A549 (cell line): ENCODE data around the gene TRIM24. TPM values are rescaled to one million over a fixed set of nuclear protein-coding genes. Genes with fewer than 3 reads are reported as not detected.

Experiments
- ATAC-seq, 2 experiments: fragments of 200-7000 bp in 1 of 2; fragments of >200 bp in 1 of 2; cut with Nextera tagmentation in 1 of 2; cut with Tn5 transposase in 1 of 2; 3 replicates each; pipeline versions ENCODE4 v1.8.0 to v1.9.1; 2018 to 2020; ENCODE audit warnings: mild to moderate bottlenecking in 1 of 2, moderate library complexity in 1 of 2
- CTCF ChIA-PET: fragments of 300-600 bp; sonication (Branson Sonifier 250); formaldehyde crosslinking; extraction: SDS; loops from one replicate; lab custom pipeline; 2021; ENCODE audit warnings: antibody characterized with exemption, inconsistent platforms; lab: Yijun Ruan, JAX
- POLR2A ChIA-PET: fragments of 350-600 bp; formaldehyde crosslinking; extraction: SDS; loops from one replicate; lab custom pipeline; 2021; ENCODE audit warnings: antibody characterized with exemption, inconsistent platforms; lab: Yijun Ruan, JAX
- DNase-seq, 2 experiments: peaks; one replicate each; pipeline versions ENCODE4 v3.0.0 to v3.0.0-alpha.2; 2011 to 2016; ENCODE audit warnings: low read depth in 1 of 2, low spot score in 1 of 2
- FAIRE-seq: peaks from 2 replicates; lab custom pipeline; 2011; peaks lifted over from hg19 to GRCh38; lab: Jason Lieb, UNC
- H3K27ac ChIP-seq, 2 experiments: fragments of >200 bp; sonication (Bioruptor Twin); formaldehyde crosslinking; 3 replicates each; pipeline ENCODE4 v1.5.1; 2016 to 2017
- H3K4me1 ChIP-seq: fragments of >200 bp; sonication (Bioruptor Twin); formaldehyde crosslinking; 3 replicates; pipeline ENCODE4 v1.6.1; 2016
- H3K4me2 ChIP-seq: fragments of >200 bp; sonication (Bioruptor Twin); formaldehyde crosslinking; 3 replicates; pipeline ENCODE4 v1.6.1; 2016
- H3K4me3 ChIP-seq: fragments of >200 bp; sonication (Bioruptor Twin); formaldehyde crosslinking; 3 replicates; pipeline ENCODE4 v1.5.1; 2016
- H3K9me3 ChIP-seq: fragments of >200 bp; sonication (Bioruptor Twin); formaldehyde crosslinking; 3 replicates; pipeline ENCODE4 v1.6.1; 2016
- BHLHE40 ChIP-seq: IDR thresholded peaks from 2 replicates; pipeline ENCODE4 v1.6.1; 2012; ENCODE audit warnings: low read depth, low read length, inconsistent platforms
- CBX2 ChIP-seq: fragments of 200-600 bp; sonication (generic); IDR thresholded peaks from 2 replicates; pipeline ENCODE4 v1.6.1; 2016; ENCODE audit warnings: low read depth, mild to moderate bottlenecking, borderline replicate concordance
- CBX8 ChIP-seq: fragments of 200-600 bp; sonication (generic); IDR thresholded peaks from 2 replicates; pipeline ENCODE4 v1.6.1; 2016
- CHD2 ChIP-seq: fragments of 150-350 bp; IDR thresholded peaks from 2 replicates; pipeline ENCODE4 v1.6.1; 2014; ENCODE audit warnings: low read length; ENCODE audit not compliant: partially characterized antibody
- CHD4 ChIP-seq: fragments of 200-600 bp; sonication (generic); IDR thresholded peaks from 2 replicates; pipeline ENCODE4 v1.6.1; 2016; ENCODE audit warnings: antibody characterized with exemption, mild to moderate bottlenecking, borderline replicate concordance
- EHMT2 ChIP-seq: fragments of 200-600 bp; sonication (generic); IDR thresholded peaks from 2 replicates; pipeline ENCODE4 v1.6.1; 2016; ENCODE audit warnings: antibody characterized with exemption, low read depth, mild to moderate bottlenecking, moderate library complexity
- EP300 ChIP-seq, 2 experiments: fragments of >200 bp; sonication (Bioruptor Twin); formaldehyde crosslinking; IDR thresholded peaks; 2 replicates in 1 of 2; 3 replicates in 1 of 2; pipeline ENCODE4 v1.6.1; 2016 to 2017
- ESRRA ChIP-seq: fragments of 150-350 bp; IDR thresholded peaks from 2 replicates; pipeline ENCODE4 v1.6.1; 2014; ENCODE audit warnings: mild to moderate bottlenecking, low read length, borderline replicate concordance
- FOSB ChIP-seq: fragments of 250-450 bp; sonication (Bioruptor Pico); IDR thresholded peaks from 2 replicates; pipeline ENCODE4 v1.5.0; 2020; ENCODE audit warnings: mild to moderate bottlenecking, moderate library complexity
- FOSL2 ChIP-seq, 2 experiments: fragments of 450-650 bp in 1 of 2; fragments of >200 bp in 1 of 2; sonication (Bioruptor Twin) in 1 of 2; formaldehyde crosslinking; IDR thresholded peaks; 2 replicates each; pipeline versions ENCODE4 v1.5.0 to v1.6.1; 2016 to 2020; ENCODE audit warnings: mild to moderate bottlenecking in 1 of 2, moderate library complexity in 1 of 2
- HDAC2 ChIP-seq: fragments of 200-600 bp; sonication (generic); IDR thresholded peaks from 2 replicates; pipeline ENCODE4 v1.6.1; 2016
- HEYL ChIP-seq: fragments of 250-450 bp; sonication (Bioruptor Pico); IDR thresholded peaks from 2 replicates; pipeline ENCODE4 v1.8.0; 2021; ENCODE audit warnings: mild to moderate bottlenecking, moderate library complexity
- HOXB13 ChIP-seq: fragments of 250-450 bp; sonication (Bioruptor Pico); IDR thresholded peaks from 2 replicates; pipeline ENCODE4 v1.5.0; 2020; ENCODE audit warnings: low read depth, mild to moderate bottlenecking, moderate library complexity
- KDM1A ChIP-seq: fragments of 200-600 bp; sonication (generic); IDR thresholded peaks from 2 replicates; pipeline ENCODE4 v1.6.1; 2016; ENCODE audit warnings: low read depth, mild to moderate bottlenecking
- NFE2L2 ChIP-seq: fragments of 150-350 bp; conservative IDR thresholded peaks from 2 replicates; pipeline ENCODE4 v1.6.1; 2014; ENCODE audit warnings: low read length
- NPAS2 ChIP-seq: fragments of 250-450 bp; sonication (Bioruptor Pico); IDR thresholded peaks from 2 replicates; pipeline ENCODE4 v1.8.0; 2022; ENCODE audit warnings: mild to moderate bottlenecking, moderate library complexity, borderline replicate concordance
- POLR2AphosphoS2 ChIP-seq: conservative IDR thresholded peaks from 2 replicates; pipeline ENCODE4 v1.6.1; 2012; ENCODE audit warnings: low read length, improper control_type of control experiment, inconsistent platforms
- RAD21 ChIP-seq, 2 experiments: fragments of >200 bp in 1 of 2; sonication (Bioruptor Twin) in 1 of 2; formaldehyde crosslinking in 1 of 2; IDR thresholded peaks in 1 of 2; conservative IDR thresholded peaks in 1 of 2; 2 replicates in 1 of 2; 3 replicates in 1 of 2; pipeline ENCODE4 v1.6.1; 2012 to 2018; ENCODE audit warnings: inconsistent platforms in 1 of 2
- RARB ChIP-seq: fragments of 250-450 bp; sonication (Bioruptor Pico); IDR thresholded peaks from 2 replicates; pipeline ENCODE4 v1.8.0; 2021; ENCODE audit warnings: mild to moderate bottlenecking, moderate library complexity
- RCOR1 ChIP-seq: fragments of 150-350 bp; IDR thresholded peaks from 2 replicates; pipeline ENCODE4 v1.6.1; 2014; ENCODE audit warnings: antibody characterized with exemption, low read length, low read depth
- RFX5 ChIP-seq: fragments of 450-650 bp; IDR thresholded peaks from 2 replicates; pipeline ENCODE4 v1.7.1; 2014; ENCODE audit warnings: antibody characterized with exemption, mild to moderate bottlenecking, moderate library complexity
- RNF2 ChIP-seq: fragments of 200-600 bp; sonication (generic); IDR thresholded peaks from 2 replicates; pipeline ENCODE4 v1.6.1; 2016; ENCODE audit warnings: low read depth, mild to moderate bottlenecking, antibody characterized with exemption, moderate library complexity, borderline replicate concordance
- SREBF2 ChIP-seq: fragments of 450-650 bp; IDR thresholded peaks from 2 replicates; pipeline ENCODE4 v1.6.1; 2014; ENCODE audit warnings: mild to moderate bottlenecking, moderate library complexity
- TFCP2L1 ChIP-seq: fragments of 250-450 bp; sonication (Bioruptor Pico); IDR thresholded peaks from 2 replicates; pipeline ENCODE4 v1.5.0; 2021; ENCODE audit warnings: mild to moderate bottlenecking
- TP53 ChIP-seq: fragments of 250-450 bp; sonication (Bioruptor Pico); IDR thresholded peaks from 2 replicates; pipeline ENCODE4 v1.5.0; 2021; ENCODE audit warnings: mild to moderate bottlenecking, moderate library complexity
- ZC3H11A ChIP-seq: fragments of 450-650 bp; IDR thresholded peaks from 2 replicates; pipeline ENCODE4 v1.6.1; 2014; ENCODE audit warnings: antibody characterized with exemption, mild to moderate bottlenecking
- ZNF302 ChIP-seq: fragments of 250-450 bp; sonication (Bioruptor Pico); IDR thresholded peaks from 2 replicates; pipeline ENCODE4 v1.9.0; 2021; ENCODE audit warnings: inconsistent platforms, mild to moderate bottlenecking, moderate library complexity
- WGBS: methylation state at CpG from one replicate; pipeline ENCODE4 v1.1.6; 2017; ENCODE audit errors: missing lambda C conversion rate; 5-methylcytosine and 5-hydroxymethylcytosine counted together
- polyA plus RNA-seq, 4 experiments: library from polyadenylated mRNA; depleted of rRNA in 3 of 4; stranded (reverse); fragments of >200 nt; fragmentation: RNase III in 1 of 4; extraction: RNeasy Plus Mini Kit Qiagen cat#74134 plus additional on column Dnase treatment in 1 of 4; gene quantifications; 2 replicates in 3 of 4; 3 replicates in 1 of 4; pipeline ENCODE4 v1.2.3, GENCODE V29; 2011 to 2017
- TF ChIP-seq, protein P1 (sequence below): fragments of 250-450 bp; sonication (Bioruptor Pico); IDR thresholded peaks from 2 replicates; pipeline ENCODE4 v1.5.0; 2020; ENCODE audit warnings: low read depth, mild to moderate bottlenecking, moderate library complexity
- TF ChIP-seq, protein P2 (sequence below): fragments of >200 bp; sonication (Bioruptor Twin); formaldehyde crosslinking; IDR thresholded peaks from 3 replicates; pipeline ENCODE4 v1.6.1; 2016
- TF ChIP-seq, protein P3 (sequence below): fragments of >200 bp; sonication (Bioruptor Twin); formaldehyde crosslinking; IDR thresholded peaks from 3 replicates; pipeline ENCODE4 v1.5.1; 2016
- TF ChIP-seq, protein P4 (sequence below): fragments of >200 bp; sonication (Bioruptor Twin); formaldehyde crosslinking; IDR thresholded peaks from 2 replicates; pipeline ENCODE4 v1.6.1; 2016

The TRIM24 gene
- polyA plus RNA-seq, 2 of the 4 experiments (the other 2 are of a cell fraction), result 8.3 to 11.6 TPM

DNA sequence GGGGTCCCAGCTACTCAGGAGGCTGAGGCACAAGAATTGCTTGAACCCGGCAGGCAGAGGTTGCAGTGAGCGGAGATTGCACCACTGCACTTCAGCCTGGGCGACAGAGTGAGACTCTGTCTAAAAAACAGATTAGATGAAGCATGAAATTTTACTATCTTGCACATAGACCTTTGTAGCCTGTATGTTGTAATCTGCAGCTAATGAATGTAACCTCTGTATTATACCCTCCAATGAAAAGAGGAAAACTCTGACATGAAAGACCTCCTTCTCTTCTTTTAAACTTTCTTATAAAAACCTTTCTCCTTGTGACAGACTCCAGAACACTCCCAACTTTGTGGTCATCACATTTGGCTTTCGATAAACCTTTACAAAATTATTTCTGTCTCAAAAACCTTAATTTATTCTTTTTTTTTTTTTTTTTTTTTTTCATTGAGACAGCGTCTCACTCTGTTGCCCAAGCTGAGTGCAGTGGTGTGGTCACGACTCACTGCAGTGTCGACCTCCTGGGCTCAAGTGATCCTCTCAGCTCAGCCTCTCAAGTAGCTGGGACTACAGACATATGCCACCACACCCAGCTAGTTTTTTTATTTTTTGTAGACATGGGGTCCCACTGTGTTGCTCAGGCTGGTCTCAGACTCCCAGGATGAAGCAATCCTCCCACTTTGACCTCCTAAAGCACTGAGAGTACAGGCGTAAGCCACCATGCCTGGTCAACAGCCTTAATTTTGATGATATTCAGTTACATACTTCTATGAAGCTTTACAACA, 143.7 kb downstream of the TRIM24 start:
- Histone ChIP-seq H3K27ac (no peak overlapping the region), H3K4me1 (no peaks in the 10 kb centered on the region), H3K4me3 (no peak overlapping the region), H3K4me2 (no peak overlapping the region), H3K9me3 (no peaks in the 10 kb centered on the region)
- 77% methylated on average over 8 of the region's 8 CpGs for WGBS
- TF ChIP-seq TFCP2L1, result no peak
- TF ChIP-seq EP300 (IDR thresholded peaks at IDR 0.05), result no peak
- no peak for TF ChIP-seq FOSL2 (IDR thresholded peaks at IDR 0.05)
- no peak for TF ChIP-seq FOSL2 (CRISPR knock-in tag; IDR thresholded peaks at IDR 0.05)
- no peak for TF ChIP-seq HOXB13 (CRISPR knock-in tag)
- TF ChIP-seq, protein P1, sequence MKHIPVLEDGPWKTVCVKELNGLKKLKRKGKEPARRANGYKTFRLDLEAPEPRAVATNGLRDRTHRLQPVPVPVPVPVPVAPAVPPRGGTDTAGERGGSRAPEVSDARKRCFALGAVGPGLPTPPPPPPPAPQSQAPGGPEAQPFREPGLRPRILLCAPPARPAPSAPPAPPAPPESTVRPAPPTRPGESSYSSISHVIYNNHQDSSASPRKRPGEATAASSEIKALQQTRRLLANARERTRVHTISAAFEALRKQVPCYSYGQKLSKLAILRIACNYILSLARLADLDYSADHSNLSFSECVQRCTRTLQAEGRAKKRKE (CRISPR knock-in tag), result no peak
- no peak for TF ChIP-seq RAD21 (conservative IDR thresholded peaks at IDR 0.05 in 1 of 2, IDR thresholded peaks at IDR 0.05 in 1 of 2)
- TF ChIP-seq RARB (CRISPR knock-in tag), result no peak
- no peak for TF ChIP-seq POLR2AphosphoS2
- TF ChIP-seq, protein P2, sequence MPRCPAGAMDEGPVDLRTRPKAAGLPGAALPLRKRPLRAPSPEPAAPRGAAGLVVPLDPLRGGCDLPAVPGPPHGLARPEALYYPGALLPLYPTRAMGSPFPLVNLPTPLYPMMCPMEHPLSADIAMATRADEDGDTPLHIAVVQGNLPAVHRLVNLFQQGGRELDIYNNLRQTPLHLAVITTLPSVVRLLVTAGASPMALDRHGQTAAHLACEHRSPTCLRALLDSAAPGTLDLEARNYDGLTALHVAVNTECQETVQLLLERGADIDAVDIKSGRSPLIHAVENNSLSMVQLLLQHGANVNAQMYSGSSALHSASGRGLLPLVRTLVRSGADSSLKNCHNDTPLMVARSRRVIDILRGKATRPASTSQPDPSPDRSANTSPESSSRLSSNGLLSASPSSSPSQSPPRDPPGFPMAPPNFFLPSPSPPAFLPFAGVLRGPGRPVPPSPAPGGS, result no peak
- no peak for TF ChIP-seq ESRRA
- TF ChIP-seq NFE2L2, result no peak
- TF ChIP-seq CBX2, result no peak
- TF ChIP-seq EHMT2, result no peak
- no peak for TF ChIP-seq HDAC2
- TF ChIP-seq KDM1A, result no peak
- TF ChIP-seq ZC3H11A, result no peak
- TF ChIP-seq SREBF2, result no peak
- TF ChIP-seq, protein P3, sequence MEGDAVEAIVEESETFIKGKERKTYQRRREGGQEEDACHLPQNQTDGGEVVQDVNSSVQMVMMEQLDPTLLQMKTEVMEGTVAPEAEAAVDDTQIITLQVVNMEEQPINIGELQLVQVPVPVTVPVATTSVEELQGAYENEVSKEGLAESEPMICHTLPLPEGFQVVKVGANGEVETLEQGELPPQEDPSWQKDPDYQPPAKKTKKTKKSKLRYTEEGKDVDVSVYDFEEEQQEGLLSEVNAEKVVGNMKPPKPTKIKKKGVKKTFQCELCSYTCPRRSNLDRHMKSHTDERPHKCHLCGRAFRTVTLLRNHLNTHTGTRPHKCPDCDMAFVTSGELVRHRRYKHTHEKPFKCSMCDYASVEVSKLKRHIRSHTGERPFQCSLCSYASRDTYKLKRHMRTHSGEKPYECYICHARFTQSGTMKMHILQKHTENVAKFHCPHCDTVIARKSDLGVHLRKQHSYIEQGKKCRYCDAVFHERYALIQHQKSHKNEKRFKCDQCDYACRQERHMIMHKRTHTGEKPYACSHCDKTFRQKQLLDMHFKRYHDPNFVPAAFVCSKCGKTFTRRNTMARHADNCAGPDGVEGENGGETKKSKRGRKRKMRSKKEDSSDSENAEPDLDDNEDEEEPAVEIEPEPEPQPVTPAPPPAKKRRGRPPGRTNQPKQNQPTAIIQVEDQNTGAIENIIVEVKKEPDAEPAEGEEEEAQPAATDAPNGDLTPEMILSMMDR, result no peak
- no peak for TF ChIP-seq CBX8
- TF ChIP-seq CHD4, result no peak
- CTCF ChIA-PET, result interaction anchor here (0.7 kb wide), 1 partner anchor 135 kb away, joined by 4 read pairs; no protein-coding TSS in a partner anchor
- ATAC-seq, result no peak
- DNase-seq, result no peak
- POLR2A ChIA-PET, result no interaction called here
- no peak for FAIRE-seq

DNA sequence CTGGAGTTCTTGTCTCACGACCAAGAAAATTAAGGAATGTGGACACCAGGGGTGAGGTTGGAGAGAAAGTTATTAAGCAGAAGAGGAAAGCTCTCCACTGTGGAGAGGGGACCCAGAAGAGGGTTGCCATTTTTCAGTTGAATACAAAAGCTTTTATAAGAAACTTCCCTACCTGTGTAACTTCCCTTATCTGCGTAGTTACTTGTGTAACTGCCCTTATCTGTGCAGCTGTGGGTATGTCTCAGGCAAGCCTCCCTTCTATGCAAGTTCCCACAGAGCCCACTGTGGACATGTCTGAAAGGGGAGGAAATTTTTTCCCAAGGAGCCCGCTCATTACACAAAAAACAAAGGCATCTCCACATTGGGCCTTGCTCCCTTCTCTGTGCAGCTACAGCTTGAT, 146.2 kb downstream of the TRIM24 start:
- FAIRE-seq (no peak), ATAC-seq (no peak), DNase-seq (no peak)
- Histone ChIP-seq H3K4me3 (no peak overlapping the region), H3K9me3 (no peaks in the 10 kb centered on the region), H3K4me1 (no peaks in the 10 kb centered on the region), H3K4me2 (no peak overlapping the region), H3K27ac (no peak overlapping the region)
- WGBS, result 57% methylated on average over 3 of the region's 3 CpGs
- POLR2A ChIA-PET, result no interaction called here
- TF ChIP-seq CHD4 (no peak), BHLHE40 (no peak), CBX8 (no peak), TP53 (CRISPR knock-in tag) (no peak), RFX5 (no peak), NPAS2 (CRISPR knock-in tag) (no peak), RCOR1 (no peak), ZNF302 (CRISPR knock-in tag) (no peak), FOSL2 (IDR thresholded peaks at IDR 0.05) (no peak), FOSL2 (CRISPR knock-in tag; IDR thresholded peaks at IDR 0.05) (no peak), POLR2AphosphoS2 (no peak), HEYL (CRISPR knock-in tag) (no peak), RNF2 (no peak), CHD2 (no peak), TFCP2L1 (no peak), FOSB (CRISPR knock-in tag) (no peak)
- TF ChIP-seq, protein P3, result no peak
- TF ChIP-seq, protein P4, sequence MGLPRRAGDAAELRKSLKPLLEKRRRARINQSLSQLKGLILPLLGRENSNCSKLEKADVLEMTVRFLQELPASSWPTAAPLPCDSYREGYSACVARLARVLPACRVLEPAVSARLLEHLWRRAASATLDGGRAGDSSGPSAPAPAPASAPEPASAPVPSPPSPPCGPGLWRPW, result no peak
- CTCF ChIA-PET, result no interaction called here
